Stimulated activated CD8-positive, alpha-beta memory T cell treated with anti-CD3 and anti-CD28 coated beads, Interleukin-15, amount 100 ng/mL, for 24 hours (primary cell): ENCODE measurements around the gene YTHDF2.

Experiments
- DNase-seq: peaks from one replicate; pipeline ENCODE4 v3.0.0-alpha.2; 2020; ENCODE audit warnings: low read depth

Gene YTHDF2

DNA sequence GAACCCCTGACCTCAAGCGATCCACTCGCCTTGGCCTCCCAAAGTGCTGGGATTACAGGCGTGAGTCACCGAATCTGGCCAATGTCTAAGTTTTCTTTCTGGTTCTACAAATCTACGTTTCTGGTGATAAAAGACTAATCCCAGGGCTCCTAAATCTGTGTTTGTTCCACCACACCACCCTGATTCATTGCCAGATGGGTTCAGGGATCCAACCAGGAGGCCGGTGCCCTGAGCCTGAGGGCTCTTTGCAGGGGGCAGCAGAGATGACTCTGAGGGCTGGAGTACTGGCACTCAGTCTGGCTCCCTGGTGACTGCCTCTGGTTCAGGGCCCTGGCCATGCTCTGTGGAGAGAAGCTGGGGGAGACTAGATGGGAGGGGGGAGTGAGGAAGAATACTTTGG, 64.7 kb downstream of the YTHDF2 start:
- DNase-seq: no peak

DNA sequence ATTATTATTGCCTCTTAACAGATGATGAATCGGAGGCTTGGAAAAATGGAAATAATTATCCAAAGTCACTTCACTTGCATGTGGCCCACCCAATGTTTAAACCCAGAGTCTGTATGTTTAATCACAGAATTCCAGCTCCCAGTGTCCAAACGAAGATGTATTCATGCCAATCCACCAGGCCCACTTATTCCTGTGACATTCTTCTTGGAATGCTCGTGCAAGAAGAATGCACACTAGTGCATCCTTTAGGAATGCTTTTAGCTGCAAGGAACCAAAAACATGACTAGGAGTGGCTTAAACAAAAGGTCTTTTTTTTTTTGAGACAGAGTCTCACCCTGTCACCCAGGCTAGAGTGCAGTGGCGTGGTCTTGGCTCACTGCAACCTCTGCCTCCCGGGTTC, 66.3 kb downstream of the YTHDF2 start:
- DNase-seq: no peak

DNA sequence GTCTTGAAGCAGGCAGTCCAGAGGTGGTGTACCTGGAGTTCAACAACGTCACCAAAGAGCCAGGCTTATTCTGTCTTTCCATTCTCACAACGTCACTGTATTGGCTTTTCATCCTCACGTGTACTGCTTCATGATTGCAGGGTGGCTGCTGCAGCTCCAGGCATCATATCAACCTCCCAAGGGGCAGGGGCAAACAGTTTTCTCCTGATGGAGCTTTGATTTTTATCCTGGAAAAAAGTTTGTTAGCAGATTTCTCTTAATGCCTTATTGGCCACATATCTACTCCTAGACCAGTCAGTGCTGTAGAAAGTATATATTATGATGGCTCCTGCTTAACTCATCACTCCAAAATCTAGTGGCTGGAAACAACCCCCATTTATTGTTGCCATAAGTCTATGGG, 66.9 kb downstream of the YTHDF2 start:
- no peak for DNase-seq

DNA sequence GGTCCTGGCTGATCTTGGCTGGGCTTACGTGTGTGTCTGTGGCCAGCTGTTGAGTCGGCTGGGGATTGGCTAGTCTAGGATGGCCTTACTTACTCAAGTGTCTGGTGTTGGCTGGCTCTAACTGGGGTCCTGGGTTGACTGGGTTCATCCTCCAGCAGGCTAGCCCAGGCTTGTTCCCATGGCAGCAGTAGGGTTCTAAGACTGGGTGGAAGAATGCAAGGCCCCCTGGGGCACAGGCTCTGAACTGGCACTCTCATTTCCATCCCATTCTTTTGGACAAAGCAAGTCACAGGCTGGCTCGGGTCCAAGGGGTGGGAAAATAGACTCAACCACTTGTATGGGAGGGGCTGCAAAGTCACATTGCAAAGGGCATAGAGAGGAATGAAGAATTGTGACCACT, 67.3 kb downstream of the YTHDF2 start:
- no peak for DNase-seq

DNA sequence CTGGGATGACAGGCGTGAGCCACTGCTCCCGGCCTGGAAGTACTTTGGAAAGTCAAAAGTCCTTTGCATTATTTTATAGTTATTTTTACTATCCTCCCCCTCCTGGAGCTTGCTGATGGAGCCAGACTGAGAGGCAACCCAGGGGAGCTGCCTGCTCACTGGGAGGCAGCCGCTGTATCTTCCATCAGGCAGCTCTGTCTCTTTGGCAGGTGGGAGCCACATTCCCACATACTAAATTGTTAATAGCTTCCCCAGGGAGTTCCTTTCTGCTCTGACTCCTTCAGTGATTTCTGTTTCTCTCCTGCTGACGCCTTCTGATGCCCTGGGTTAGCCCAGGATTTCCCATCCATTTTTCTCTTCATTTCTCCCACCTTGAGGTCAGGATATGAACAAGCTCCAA, 70.3 kb downstream of the YTHDF2 start:
- DNase-seq: no peak

GRCh38 chr1:28807986-28808385, 71.2 kb downstream of the YTHDF2 start:
- DNase-seq: no peak

GRCh38 chr1:28811369-28811765, 74.6 kb downstream of the YTHDF2 start:
- DNase-seq: no peak

DNA sequence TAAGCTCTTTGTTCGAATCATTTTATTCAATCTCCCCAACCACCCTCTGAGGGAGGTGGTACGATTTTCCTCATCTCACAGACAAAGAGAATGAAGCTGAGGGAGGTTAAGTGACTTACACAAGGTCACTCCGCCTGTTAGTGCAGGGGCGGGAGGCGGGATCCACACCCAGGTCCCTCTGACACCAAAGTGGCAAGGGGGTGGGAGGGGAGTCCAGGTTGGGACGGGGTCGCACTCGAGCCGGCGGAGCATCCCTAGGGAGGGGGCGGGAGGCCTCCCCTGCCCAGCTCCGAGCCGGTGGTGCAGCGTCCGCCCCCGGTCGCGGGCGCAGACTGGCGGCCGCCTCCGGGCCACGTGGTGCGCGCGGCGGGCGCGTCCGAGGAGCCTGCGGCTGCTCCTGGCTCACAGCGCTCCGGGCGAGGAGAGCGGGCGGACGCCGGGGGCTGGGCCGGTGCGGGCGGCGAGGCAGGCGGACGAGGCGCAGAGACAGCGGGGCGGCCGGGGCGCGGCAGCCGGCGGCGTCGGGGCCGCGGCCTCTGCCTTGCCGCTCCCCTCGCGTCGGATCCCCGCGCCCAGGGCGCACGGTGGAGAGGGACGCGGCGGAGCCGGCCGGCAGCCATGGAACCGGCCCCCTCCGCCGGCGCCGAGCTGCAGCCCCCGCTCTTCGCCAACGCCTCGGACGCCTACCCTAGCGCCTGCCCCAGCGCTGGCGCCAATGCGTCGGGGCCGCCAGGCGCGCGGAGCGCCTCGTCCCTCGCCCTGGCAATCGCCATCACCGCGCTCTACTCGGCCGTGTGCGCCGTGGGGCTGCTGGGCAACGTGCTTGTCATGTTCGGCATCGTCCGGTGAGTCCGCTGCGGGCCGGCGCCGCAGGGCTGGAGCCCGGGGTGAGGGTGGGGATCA, 75.3 kb downstream of the YTHDF2 start, which contains the start of gene OPRD1:
Gene OPRD1 (plus strand): TSS at position 405 of the 903 bp plus-strand sequence. CDS start 214 bp downstream, at position 619.
- DNase-seq: no peak

DNA sequence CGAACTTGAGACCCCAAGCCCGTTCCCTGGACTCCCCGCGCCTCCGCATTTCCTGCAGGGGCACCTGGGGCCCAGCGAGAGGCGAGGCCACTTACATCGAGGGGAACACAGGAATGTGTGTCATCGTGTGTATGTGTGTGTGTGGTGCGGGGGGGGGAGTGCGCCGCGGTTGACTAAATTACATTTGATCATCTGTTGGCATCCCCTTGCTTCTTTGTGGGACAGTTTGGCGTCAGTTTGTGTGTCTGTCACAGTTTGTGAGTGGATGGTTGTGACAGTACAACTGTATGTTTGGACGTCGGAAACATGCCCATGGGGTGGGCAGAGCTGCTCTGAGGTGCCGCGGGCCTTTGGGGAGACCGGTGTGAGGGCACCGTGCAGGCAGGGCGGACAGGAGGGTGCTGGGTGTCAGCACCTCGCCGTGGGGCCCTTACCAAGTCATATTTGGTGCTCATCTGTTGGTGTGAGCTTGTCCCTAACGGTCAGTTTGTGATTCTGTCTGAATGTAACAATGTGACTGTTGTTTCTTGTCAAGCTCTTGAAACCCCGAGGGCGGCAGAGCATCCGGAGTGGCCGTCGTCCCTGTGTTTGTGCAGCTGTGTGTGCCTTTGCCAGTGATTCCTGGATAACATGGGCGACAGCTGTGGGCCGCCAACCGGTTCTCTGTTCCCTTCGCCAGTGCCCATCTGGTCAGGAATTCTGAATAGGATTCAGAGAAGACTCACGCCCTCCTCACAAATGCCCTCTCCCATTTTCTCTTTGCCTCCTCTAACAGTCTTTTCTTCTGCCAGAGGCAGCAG, 76.1 kb downstream of the YTHDF2 start:
- DNase-seq: no peak

GRCh38 chr1:28813931-28814465, 77.3 kb downstream of the YTHDF2 start:
- no peak for DNase-seq

DNA sequence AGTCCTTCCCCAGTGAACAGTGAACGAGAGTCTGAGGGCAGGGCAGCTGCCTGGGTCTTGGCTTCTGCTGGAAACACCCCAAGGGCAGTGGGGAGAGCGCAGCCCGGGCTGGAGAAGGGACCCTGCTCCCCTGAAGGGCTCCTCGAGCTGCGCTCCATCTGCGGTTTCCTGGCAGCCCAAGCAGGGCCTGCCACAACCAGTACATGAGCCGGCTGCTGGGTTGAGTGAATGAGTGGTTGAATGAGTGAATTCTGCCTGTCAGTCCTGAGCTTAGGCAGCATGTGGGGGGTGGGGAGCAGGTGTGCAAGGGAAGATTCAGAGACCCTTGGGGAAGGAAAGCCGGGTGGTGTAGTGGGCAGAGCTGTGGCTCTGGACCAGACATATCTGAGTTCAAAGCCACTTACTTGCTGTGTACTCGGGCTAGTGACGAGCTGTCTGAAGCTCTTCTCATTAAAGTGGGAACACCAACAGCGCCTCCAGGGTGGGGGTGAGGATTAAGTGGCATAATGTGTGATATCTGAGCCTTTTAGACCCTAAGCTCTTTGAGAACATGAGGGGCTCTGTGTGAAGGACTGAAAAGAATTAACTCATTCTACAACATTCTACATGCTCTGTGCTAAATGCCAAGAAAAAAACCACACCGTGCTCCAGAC, 78.9 kb downstream of the YTHDF2 start:
- DNase-seq: no peak

- DNase-seq: no peak
Observed at GRCh38 chr1:28817133-28817532, 80.4 kb downstream of the YTHDF2 start.

- no peak for DNase-seq
Observed at GRCh38 chr1:28819020-28819419, 82.3 kb downstream of the YTHDF2 start.
